SK-N-DZ (cell line): Measurements from ENCODE around the gene ZFAND6.

Experiments
- DNase-seq: peaks from one replicate; pipeline ENCODE4 v3.0.0-alpha.2; 2015; ENCODE audit warnings: low spot score

The ZFAND6 gene

DNA sequence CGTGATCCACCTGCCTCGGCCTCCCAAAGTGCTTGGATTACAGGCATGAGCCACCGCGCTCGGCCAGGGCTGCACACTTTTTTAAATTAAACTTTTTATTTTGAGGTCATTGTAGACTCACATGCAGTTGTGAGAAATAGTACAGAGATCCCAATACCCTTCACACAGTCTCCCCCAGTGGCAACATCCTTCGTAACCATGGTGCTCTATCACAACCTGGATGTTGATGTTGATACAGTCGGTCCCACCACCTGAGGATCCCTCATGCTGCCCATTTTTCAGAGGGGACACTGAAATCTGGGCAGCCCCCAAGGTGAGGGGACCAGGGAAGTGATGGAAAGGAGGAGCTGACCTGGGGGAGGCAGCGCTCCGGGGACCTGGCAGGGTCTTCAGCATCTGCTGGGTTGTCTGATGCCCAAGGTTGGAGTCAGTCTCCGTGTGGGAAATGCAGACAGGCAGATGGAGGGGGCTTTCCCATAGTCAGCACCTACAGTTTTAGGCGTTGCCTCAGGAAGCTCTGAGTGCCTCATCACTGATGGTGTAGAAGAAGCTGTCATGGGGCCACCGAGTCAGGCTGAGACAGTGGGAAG, 110.4 kb downstream of the ZFAND6 start:
- DNase-seq = no peak

DNA sequence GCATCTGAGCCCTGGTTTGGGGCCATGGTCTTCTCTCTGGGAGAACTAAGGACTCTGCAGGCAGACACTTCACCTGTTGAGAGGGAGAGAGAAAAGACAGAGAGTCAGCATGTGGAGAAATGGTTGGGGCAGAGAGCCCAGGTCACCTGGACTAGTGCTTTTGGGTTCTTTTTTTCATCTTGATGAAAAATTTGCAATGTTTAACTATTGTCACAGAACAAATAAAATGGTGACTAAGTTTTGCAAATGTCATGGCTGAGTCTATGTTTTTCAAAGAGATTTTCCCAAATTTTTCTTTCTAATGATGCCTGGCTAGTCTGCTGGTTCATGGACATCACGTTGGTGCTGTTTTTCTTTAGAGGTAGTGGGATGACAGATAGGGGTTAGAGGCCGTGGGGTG, 111.1 kb downstream of the ZFAND6 start:
- DNase-seq = no peak

DNA sequence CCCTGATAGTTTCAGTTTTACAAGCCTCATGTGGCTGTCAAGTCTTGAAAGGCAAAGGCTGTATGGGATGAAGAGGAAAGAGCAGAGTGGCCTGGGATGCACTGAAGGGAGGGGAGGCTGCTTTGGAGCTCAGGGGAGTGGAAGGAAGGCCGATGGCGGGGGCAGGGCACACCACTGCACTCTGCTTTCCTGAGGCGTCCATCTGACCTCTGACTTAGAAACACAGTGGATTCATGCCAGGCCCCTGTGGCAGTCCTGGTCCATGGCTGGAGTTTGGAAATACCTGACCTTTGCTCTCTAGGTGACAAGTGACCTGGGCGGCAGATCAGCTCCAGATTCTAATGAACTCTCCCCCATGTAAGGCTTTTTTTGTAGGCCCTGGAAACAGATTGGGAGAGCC, 112.3 kb downstream of the ZFAND6 start:
- no peak for DNase-seq

- no peak for DNase-seq
Observed at GRCh38 chr15:80172401-80172800, 112.9 kb downstream of the ZFAND6 start.

DNA sequence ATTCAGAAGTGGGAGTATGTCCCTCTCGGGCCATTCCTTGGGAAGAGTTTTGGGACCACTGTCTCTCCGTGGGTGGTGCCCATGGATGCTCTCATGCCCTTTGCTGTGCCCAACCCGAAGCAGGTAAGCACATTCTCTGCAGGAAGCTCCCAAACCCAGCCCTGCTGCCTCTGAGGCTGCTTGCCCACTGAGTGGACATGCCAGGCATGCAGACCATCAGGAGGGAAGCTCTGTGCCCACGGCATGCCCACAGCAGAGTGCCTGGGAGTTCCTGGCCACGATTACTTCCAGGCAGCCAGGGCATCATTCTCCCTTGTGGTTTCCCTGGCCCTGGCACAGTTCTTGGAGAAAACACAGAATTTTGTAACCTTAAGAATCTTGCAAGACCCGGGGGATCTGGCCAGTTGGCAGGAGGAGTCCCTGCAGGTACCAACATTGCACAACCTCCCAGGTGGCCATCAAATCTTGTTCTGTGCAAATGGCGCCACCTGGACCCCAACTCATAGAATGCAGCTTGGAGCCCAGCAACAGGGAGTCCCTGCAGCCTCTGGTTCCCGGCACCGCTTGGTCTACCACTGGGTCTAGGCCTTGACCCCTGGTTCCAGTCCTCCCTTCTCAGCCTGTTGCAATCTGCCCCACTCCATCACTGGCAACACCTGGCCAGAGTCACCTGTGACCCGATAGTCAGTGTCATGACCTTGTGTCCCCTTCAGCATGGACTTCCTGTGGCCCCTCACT, 113.7 kb downstream of the ZFAND6 start:
- DNase-seq = peak; percentile 57

GRCh38 chr15:80174017-80174746, 114.7 kb downstream of the ZFAND6 start:
- DNase-seq = no peak

DNA sequence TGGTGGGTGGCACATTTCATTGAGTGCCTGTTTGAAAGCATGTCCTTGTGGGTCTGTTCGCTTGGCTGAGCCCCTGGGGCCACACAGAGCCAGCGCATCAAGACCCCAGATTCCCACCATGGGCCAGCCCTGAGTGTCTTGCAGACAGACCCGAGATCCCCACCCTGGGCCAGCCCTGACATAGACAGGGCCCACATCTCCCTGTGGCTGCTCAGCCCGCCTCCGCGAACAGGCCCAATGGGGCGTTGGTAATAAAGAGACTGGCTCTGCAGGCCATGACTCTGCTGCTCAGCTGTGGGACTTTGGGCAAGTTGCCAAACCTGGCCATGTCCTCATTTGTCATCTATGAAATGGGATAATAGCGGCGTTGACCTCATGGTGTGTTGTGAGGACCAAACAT, 116.0 kb downstream of the ZFAND6 start:
- no peak for DNase-seq

DNA sequence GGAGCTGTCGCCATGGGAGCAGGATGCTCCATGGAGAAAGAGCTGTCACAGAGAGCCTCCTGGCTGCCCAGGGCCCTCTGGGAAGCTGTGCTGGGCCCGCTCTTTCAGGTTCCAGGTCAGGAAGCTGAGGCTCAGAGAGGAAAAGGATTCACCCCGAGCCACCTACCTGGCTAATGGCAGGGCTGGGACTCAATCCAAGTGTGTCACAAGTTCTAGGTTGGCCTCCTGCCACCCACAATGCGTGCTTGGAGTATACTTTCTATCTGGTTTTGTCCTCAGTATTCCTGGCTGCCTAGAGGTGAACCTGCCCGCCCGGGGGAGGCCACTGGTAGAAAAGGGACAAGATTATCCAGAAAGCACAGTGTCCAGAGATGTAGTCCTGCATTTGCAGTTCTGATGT, 117.0 kb downstream of the ZFAND6 start:
- no peak for DNase-seq

DNA sequence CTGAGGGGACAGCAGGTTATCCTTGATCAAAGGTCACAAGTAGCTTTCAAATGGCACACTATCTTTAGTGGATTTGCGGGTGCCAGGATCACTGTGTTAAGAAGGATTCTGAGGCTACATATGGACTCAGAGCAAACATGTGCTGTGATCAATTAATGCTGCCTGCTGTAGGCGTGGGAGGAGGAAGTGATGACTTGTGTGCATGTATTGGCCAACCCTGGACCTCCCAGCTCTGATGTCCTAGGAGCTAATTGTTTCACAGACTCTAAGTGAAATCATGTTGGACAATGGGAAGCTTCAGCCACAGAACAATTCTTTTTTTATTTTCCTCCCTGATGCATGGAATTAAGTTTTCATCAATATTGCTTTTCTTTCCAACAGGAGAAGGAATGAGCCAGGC, 117.7 kb downstream of the ZFAND6 start:
- DNase-seq = no peak

- no peak for DNase-seq
Observed at GRCh38 chr15:80179025-80179759, 119.7 kb downstream of the ZFAND6 start.

DNA sequence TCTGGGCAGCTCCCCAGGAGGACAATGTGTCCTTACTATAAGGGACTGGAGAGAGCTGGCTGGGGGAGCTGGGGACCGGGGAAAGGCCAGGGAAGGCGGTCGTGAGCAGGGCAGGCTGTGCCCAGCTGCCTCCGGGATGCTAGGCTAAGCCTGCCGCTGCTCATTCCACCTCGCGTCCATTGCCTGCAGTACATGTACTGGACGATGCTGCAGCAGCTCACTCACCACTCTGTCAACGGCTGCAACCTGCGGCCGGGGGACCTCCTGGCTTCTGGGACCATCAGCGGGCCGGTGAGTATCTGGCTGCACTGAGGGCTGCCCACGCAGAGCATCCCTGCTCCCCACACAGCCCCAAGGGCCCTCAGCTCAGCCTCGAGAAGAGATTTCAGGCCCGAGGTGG, 120.5 kb downstream of the ZFAND6 start:
- no peak for DNase-seq

- DNase-seq = no peak
Observed at GRCh38 chr15:80180468-80180867, 121.0 kb downstream of the ZFAND6 start.

DNA sequence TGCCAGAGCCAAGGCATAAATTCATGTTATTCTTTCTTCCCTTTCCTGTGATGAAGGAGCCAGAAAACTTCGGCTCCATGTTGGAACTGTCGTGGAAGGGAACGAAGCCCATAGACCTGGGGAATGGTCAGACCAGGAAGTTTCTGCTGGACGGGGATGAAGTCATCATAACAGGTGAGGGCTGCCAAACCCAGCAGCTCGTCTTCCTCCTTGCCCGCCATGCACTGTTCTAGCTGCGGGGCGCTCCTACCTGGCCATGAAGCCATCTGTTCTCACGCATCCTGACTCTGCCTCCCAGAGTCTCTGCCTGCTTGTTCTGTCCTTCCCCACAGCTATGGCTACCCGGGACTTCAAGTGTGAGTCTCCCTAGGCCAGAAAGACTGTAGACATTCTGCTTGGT, 121.5 kb downstream of the ZFAND6 start:
- DNase-seq = no peak

- DNase-seq = no peak
Observed at GRCh38 chr15:80182611-80183261, 123.3 kb downstream of the ZFAND6 start.

GRCh38 chr15:80183306-80183705, 123.8 kb downstream of the ZFAND6 start:
- no peak for DNase-seq

- no peak for DNase-seq
Observed at GRCh38 chr15:80183886-80184285, 124.4 kb downstream of the ZFAND6 start.

DNA sequence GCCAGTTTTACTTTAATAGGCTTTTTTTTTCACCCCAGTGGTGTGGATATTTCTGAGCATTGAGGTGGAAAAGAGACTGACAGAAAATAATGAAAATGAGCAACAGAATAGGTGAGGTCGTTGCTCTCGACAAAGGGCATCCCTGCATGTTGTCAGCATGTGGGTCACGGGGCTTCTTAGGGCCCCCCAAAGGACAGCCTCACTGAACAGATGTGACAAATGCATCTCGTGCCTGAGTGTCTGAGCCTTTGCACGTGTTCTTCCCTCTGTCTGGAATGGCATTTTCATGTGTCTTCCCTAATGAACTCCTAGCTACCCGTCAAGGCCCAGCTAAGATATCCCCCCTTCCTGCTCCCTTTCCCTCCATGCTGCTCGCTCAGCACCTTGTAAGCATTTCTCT, 125.1 kb downstream of the ZFAND6 start:
- no peak for DNase-seq

DNA sequence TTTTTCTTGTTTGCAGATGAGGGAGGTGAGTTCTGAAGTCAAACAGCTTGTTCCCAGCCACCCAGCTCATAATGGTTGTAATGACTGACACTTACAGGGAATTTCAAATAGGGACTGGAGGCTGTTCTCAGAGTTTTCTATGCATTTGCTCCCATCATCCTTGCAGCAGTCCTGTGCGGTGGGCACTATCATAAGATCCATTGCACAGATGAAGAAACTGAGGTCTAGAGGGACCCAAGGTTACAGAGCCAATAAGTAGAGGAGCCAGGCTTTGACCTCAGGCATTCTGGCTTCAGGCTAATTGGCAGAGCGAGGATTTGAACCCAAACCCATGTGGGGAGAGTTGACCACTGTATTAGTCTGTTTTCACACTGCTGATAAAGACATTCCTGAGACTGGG, 125.7 kb downstream of the ZFAND6 start:
- DNase-seq = no peak

- DNase-seq = no peak
Observed at GRCh38 chr15:80186066-80186465, 126.6 kb downstream of the ZFAND6 start.

DNA sequence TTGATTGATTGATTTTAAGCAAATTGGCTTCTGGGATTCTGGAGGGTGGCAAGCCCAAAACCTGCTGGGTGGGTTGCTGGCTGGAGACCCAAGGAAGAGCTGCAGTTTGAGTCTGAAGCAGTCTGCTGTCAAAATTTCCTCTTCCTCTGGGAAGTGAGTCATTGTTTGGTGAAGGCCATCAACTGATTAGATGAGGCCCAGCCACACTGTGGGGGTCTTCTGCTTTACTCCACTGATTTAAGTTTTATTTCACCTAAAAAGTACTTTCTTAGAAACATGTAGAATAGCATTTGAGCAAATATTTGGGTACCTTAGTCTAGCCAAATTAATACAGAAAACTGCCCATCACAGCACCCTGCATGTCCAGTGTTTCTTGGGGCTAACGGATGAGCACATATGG, 127.1 kb downstream of the ZFAND6 start:
- DNase-seq = no peak
